A673 (cell line): ENCODE results near the gene RXRA.

ENCODE experiments used
- CTCF ChIP-seq: fragments of 300-800, 200-600 bp; sonication (generic); conservative IDR thresholded peaks from 2 replicates; pipeline ENCODE4 v1.5.1; 2017; ENCODE audit warnings: low read depth, mild to moderate bottlenecking, antibody characterized with exemption, low read length, moderate library complexity, mixed read lengths
- EZH2 ChIP-seq: fragments of 200-600 bp; sonication (generic); IDR thresholded peaks from 2 replicates; pipeline ENCODE4 v1.6.1; 2017; ENCODE audit warnings: borderline replicate concordance, low read depth, mild to moderate bottlenecking, mixed read lengths, antibody characterized with exemption, low read length; ENCODE audit not compliant: poor library complexity, severe bottlenecking

- TF ChIP-seq CTCF (no peak), EZH2 (no peak)
Measured at GRCh38 chr9:134341929-134342745, 15.9 kb downstream of the RXRA start.
